OCI-LY7 (cell line): ENCODE measurements around the gene CEP70.
"Not testable (repeated sequence)": the region's sequence is repeated elsewhere in the genome, so short reads cannot be mapped to it uniquely, and the experiment has no call there.

Source experiments
- EZH2phosphoT487 ChIP-seq: fragments of 200-600 bp; sonication (generic); IDR thresholded peaks from 2 replicates; pipeline ENCODE4 v1.6.1; 2018; ENCODE audit warnings: low read depth, borderline replicate concordance, mild to moderate bottlenecking, mixed run types, antibody characterized with exemption, low read length, moderate library complexity, mixed read lengths
- TF ChIP-seq, protein P1 (sequence below): fragments of 200-600 bp; sonication (generic); conservative IDR thresholded peaks from 2 replicates; pipeline ENCODE4 v1.5.1; 2014; ENCODE audit warnings: mild to moderate bottlenecking, antibody characterized with exemption, low read length, moderate library complexity, mixed read lengths

DNA sequence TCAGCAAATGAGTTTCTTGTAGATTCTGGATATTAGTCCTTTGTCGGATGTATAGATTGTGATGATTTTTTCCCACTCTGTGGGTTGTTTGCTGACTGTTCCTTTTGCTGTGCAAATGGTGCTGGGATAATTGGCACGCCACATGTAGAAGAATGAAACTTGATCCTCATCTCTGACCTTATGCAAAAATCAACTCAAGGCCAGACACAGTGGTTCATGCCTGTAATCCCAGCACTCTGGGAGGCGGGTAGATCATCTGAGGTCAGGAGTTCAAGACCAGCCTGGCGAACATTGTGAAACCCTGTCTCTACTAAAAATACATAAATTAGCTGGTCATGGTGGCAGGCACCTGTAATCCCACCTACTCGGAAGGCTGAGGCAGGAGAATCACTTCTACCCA, 39.3 kb downstream of the CEP70 start:
- TF ChIP-seq, protein P1, sequence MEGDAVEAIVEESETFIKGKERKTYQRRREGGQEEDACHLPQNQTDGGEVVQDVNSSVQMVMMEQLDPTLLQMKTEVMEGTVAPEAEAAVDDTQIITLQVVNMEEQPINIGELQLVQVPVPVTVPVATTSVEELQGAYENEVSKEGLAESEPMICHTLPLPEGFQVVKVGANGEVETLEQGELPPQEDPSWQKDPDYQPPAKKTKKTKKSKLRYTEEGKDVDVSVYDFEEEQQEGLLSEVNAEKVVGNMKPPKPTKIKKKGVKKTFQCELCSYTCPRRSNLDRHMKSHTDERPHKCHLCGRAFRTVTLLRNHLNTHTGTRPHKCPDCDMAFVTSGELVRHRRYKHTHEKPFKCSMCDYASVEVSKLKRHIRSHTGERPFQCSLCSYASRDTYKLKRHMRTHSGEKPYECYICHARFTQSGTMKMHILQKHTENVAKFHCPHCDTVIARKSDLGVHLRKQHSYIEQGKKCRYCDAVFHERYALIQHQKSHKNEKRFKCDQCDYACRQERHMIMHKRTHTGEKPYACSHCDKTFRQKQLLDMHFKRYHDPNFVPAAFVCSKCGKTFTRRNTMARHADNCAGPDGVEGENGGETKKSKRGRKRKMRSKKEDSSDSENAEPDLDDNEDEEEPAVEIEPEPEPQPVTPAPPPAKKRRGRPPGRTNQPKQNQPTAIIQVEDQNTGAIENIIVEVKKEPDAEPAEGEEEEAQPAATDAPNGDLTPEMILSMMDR, result not testable (repeated sequence)
- not testable (repeated sequence) for TF ChIP-seq EZH2phosphoT487
